Ectodermal cell (in vitro differentiated cells): ENCODE results near the gene MEF2A. TPM values are rescaled to one million over a fixed set of nuclear protein-coding genes. Genes with fewer than 3 reads are reported as not detected.
"Not testable (repeated sequence)": the region's sequence is repeated elsewhere in the genome, so short reads cannot be mapped to it uniquely, and the experiment has no call there.

Source experiments
- H3K27ac ChIP-seq: 2 replicates; pipeline ENCODE4 v1.7.0; 2013; ENCODE audit warnings: mild to moderate bottlenecking, low read depth, low read length; ENCODE audit not compliant: insufficient read depth, poor library complexity, severe bottlenecking
- H3K27me3 ChIP-seq: 2 replicates; pipeline ENCODE4 v1.7.0; 2013; ENCODE audit warnings: mild to moderate bottlenecking, low read length; ENCODE audit not compliant: insufficient read depth, control insufficient read depth, poor library complexity, severe bottlenecking
- H3K36me3 ChIP-seq: one replicate; pipeline ENCODE4 v1.7.0; 2013; ENCODE audit warnings: low read length; ENCODE audit not compliant: control insufficient read depth, insufficient read depth
- H3K4me1 ChIP-seq: one replicate; pipeline ENCODE4 v1.7.0; 2013; ENCODE audit warnings: low read length; ENCODE audit not compliant: control insufficient read depth, insufficient read depth
- H3K4me3 ChIP-seq: 2 replicates; pipeline ENCODE4 v1.7.0; 2013; ENCODE audit warnings: low read depth, low read length, control low read depth; ENCODE audit not compliant: insufficient read depth
- H3K9me3 ChIP-seq: 2 replicates; pipeline ENCODE4 v1.7.0; 2013; ENCODE audit warnings: mild to moderate bottlenecking, low read length, moderate library complexity; ENCODE audit not compliant: control insufficient read depth
- WGBS, 2 experiments: methylation state at CpG; one replicate each; pipeline ENCODE4 v1.1.7; 2013; ENCODE audit warnings: missing lambda C conversion rate in 2 of 2; 5-methylcytosine and 5-hydroxymethylcytosine counted together
- polyA plus RNA-seq, 4 experiments: library from polyadenylated mRNA; stranded (reverse); fragments of 50-300 nt; gene quantifications; one replicate each; pipeline ENCODE4 v1.2.3, GENCODE V29; 2013

The MEF2A gene
- polyA plus RNA-seq (2013, experiment 1 of 4): 21.3 TPM
- 25.3 TPM for polyA plus RNA-seq (2013, experiment 2 of 4)
- 21.8 TPM for polyA plus RNA-seq (2013, experiment 3 of 4)
- 24.1 TPM for polyA plus RNA-seq (2013, experiment 4 of 4)

DNA sequence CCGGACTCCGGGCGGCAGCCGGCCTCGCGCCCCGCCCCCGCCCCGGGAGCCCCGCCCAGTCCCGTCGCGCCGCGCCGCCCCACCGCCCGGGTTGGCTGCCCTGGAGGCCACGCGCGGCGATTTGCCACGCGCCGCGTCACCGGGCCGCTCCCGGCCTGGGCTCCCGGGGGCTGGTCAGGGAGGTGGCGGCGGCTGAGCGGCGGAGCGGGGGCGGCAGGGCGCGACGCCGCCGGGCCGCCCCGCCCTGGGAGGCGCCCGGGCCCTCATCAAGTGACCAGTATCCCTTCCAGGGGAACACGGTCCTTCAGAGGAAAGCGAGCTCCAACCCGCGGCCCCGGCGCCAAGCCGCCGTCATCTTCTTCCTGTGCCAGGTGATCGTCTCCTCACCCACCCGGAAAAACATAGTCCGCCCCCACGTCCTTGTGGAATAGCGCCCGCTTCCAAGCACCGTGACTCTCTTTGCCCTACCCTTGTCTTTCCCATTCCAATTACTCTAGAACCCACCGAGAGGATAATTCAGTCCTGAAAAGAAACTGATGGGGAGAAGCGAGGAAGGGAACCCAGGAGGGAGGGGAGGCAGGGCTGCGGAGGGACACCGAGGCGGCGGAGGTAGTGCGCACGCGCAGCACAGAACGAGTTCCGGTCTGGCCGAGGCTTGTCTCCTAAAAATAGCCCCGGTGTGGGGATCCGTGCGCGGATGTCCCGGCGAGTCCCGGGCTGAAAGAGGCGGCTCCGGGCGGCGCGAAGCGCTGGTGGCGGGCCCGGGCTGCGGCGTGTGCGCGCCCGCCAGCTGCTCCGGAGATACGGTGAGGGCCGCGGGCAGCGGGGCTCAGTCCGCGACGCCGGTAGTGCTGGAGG, at the start of gene MEF2A:
TSS of gene MEF2A (plus strand) at position 686 of the 858 bp plus-strand sequence. CDS start 67,136 bp downstream, outside the sequence.
- 0 to 1% methylated on average over 101 of the region's 101 CpGs for WGBS, 2 experiments
- Histone ChIP-seq H3K4me3 (peak within 1 kb of the TSS; percentile 78), H3K27me3 (no peaks in the 10 kb centered on the region)

GRCh38 chr15:99518191-99518590, 47.6 kb upstream of the MEF2A start:
- Histone ChIP-seq H3K4me3 (no peak overlapping the region), H3K27me3 (no peaks in the 10 kb centered on the region)
- WGBS, 2 experiments: 88 to 90% methylated on average over 4 of the region's 4 CpGs

More for the DNA sequence above, at the start of gene MEF2A:
- no peaks in the 10 kb centered on the region for H3K36me3 ChIP-seq
- H3K27ac ChIP-seq: peak within 1 kb of the TSS; percentile 93
- H3K9me3 ChIP-seq: no peaks in the 10 kb centered on the region
- H3K4me1 ChIP-seq: peaks cover 10% of the 10 kb centered on the region

GRCh38 chr15:99519366-99519765, 46.4 kb upstream of the MEF2A start:
- H3K36me3 ChIP-seq, H3K4me1 ChIP-seq, H3K4me3 ChIP-seq, H3K9me3 ChIP-seq, H3K27ac ChIP-seq, H3K27me3 ChIP-seq: not testable (repeated sequence)
- 67 to 82% methylated on average over 1 of the region's 1 CpG for WGBS, 2 experiments

More at GRCh38 chr15:99518191-99518590, 47.6 kb upstream of the MEF2A start:
- Histone ChIP-seq H3K9me3 (no peaks in the 10 kb centered on the region), H3K4me1 (no peaks in the 10 kb centered on the region), H3K27ac (no peak overlapping the region), H3K36me3 (no peaks in the 10 kb centered on the region)

- H3K27me3 ChIP-seq: no peaks in the 10 kb centered on the region
- no peak overlapping the region for H3K27ac ChIP-seq
- no peaks in the 10 kb centered on the region for H3K4me1 ChIP-seq
- no peak overlapping the region for H3K4me3 ChIP-seq
- 92 to 98% methylated on average over 4 of the region's 4 CpGs for WGBS, 2 experiments
- H3K36me3 ChIP-seq: no peaks in the 10 kb centered on the region
- no peaks in the 10 kb centered on the region for H3K9me3 ChIP-seq
These were observed 43.5 kb upstream of the MEF2A start for GRCh38 chr15:99522288-99522687.

GRCh38 chr15:99526176-99526575, 39.6 kb upstream of the MEF2A start:
- Histone ChIP-seq H3K4me3 (no peak overlapping the region), H3K27ac (no peak overlapping the region), H3K9me3 (no peaks in the 10 kb centered on the region), H3K4me1 (no peaks in the 10 kb centered on the region), H3K36me3 (no peaks in the 10 kb centered on the region), H3K27me3 (no peaks in the 10 kb centered on the region)
- 82 to 86% methylated on average over 4 of the region's 4 CpGs for WGBS, 2 experiments

- Histone ChIP-seq H3K27ac (no peak overlapping the region), H3K36me3 (no peaks in the 10 kb centered on the region), H3K9me3 (no peaks in the 10 kb centered on the region), H3K27me3 (no peaks in the 10 kb centered on the region), H3K4me1 (no peaks in the 10 kb centered on the region), H3K4me3 (no peak overlapping the region)
- 100% methylated on average over 2 to 3 of the region's 3 CpGs for WGBS, 2 experiments
These were observed 39.1 kb upstream of the MEF2A start for GRCh38 chr15:99526671-99527070.

- Histone ChIP-seq H3K27me3 (no peaks in the 10 kb centered on the region), H3K27ac (no peak overlapping the region), H3K36me3 (no peaks in the 10 kb centered on the region), H3K4me3 (no peak overlapping the region), H3K9me3 (no peaks in the 10 kb centered on the region), H3K4me1 (no peaks in the 10 kb centered on the region)
- 84 to 90% methylated on average over 4 of the region's 4 CpGs for WGBS, 2 experiments
These were observed 29.3 kb upstream of the MEF2A start for GRCh38 chr15:99536422-99537040.

DNA sequence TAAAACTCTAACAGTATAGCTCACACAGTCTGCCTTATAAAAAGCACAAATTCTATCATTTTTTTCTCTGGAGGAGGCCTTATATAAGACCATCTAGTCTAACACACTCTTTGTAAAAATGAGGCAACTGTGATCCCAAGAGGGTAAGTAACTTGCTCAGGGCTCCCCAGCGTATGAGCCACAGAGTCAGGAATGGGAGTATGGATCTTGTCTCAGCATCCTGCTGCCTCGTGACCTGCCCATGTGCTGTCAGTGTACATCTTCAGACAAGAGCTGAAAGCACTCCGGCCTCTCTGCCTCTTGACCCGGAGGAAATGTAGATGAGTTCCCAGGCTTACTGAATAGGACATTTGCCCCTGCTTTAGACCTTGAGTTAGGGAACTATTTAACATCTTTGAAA, 28.4 kb upstream of the MEF2A start:
- no peaks in the 10 kb centered on the region for H3K4me1 ChIP-seq
- no peak overlapping the region for H3K27ac ChIP-seq
- no peaks in the 10 kb centered on the region for H3K27me3 ChIP-seq
- no peak overlapping the region for H3K4me3 ChIP-seq
- no peaks in the 10 kb centered on the region for H3K9me3 ChIP-seq
- 72 to 81% methylated on average over 4 of the region's 4 CpGs for WGBS, 2 experiments
- no peaks in the 10 kb centered on the region for H3K36me3 ChIP-seq

- H3K27ac ChIP-seq: no peak overlapping the region
- H3K4me3 ChIP-seq: no peak overlapping the region
- no peaks in the 10 kb centered on the region for H3K4me1 ChIP-seq
- H3K27me3 ChIP-seq: no peaks in the 10 kb centered on the region
- H3K9me3 ChIP-seq: no peaks in the 10 kb centered on the region
- no peaks in the 10 kb centered on the region for H3K36me3 ChIP-seq
- 64 to 67% methylated on average over 1 of the region's 1 CpG for WGBS, 2 experiments
These were observed 27.5 kb upstream of the MEF2A start for GRCh38 chr15:99538261-99538660.

GRCh38 chr15:99542828-99543227, 23.0 kb upstream of the MEF2A start:
- no peak overlapping the region for H3K27ac ChIP-seq
- H3K36me3 ChIP-seq: no peaks in the 10 kb centered on the region
- H3K4me3 ChIP-seq: no peak overlapping the region
- H3K27me3 ChIP-seq: no peaks in the 10 kb centered on the region
- H3K9me3 ChIP-seq: no peaks in the 10 kb centered on the region
- H3K4me1 ChIP-seq: no peaks in the 10 kb centered on the region
